Measurements from ENCODE around the gene ACTRT2.

- TF ChIP-seq POLR2A (IDR thresholded peaks at IDR 0.05; ENCODE audit: low read length) (no peak), GATA1 (IDR thresholded peaks at IDR 0.05; ENCODE audit: low read depth, low read length) (no peak)
Measured at GRCh38 chr1:3037281-3038040, 16.2 kb downstream of the ACTRT2 start.
